HG02623 (cell line): Measurements from ENCODE around the gene STXBP6.
"Not testable (repeated sequence)": the region's sequence is repeated elsewhere in the genome, so short reads cannot be mapped to it uniquely, and the experiment has no call there.

ENCODE experiments used
- ATAC-seq: cut with Tn5 transposase; IDR thresholded peaks from one replicate; pipeline ENCODE4 v1.9.1; 2021; ENCODE audit warnings: moderate library complexity; ENCODE audit not compliant: unreplicated experiment

STXBP6 gene

GRCh38 chr14:24774187-24774915 lies 275.6 kb downstream of the STXBP6 start:
- ATAC-seq = no peak

GRCh38 chr14:24773564-24773963 lies 276.4 kb downstream of the STXBP6 start:
- not testable (repeated sequence) for ATAC-seq

DNA sequence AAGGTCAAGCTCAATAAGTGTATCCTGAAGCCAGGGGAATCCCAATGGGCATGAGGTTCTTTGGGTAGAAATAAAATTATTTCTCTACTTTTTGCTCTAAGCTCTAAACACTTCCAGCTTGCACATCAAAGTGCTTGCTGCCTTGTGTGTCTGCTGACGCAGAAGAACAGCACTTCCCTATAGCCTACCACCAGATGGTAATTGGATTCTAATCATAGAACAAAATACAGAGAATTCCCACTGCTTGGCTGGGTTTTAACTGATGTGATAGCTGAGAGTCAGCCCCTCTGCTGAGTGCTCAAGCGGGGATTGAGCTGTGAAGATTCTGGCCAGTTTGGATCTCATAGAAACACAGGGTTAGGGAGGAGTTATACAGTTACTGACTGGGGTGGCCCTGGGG lies 283.5 kb downstream of the STXBP6 start:
- no peak for ATAC-seq

DNA sequence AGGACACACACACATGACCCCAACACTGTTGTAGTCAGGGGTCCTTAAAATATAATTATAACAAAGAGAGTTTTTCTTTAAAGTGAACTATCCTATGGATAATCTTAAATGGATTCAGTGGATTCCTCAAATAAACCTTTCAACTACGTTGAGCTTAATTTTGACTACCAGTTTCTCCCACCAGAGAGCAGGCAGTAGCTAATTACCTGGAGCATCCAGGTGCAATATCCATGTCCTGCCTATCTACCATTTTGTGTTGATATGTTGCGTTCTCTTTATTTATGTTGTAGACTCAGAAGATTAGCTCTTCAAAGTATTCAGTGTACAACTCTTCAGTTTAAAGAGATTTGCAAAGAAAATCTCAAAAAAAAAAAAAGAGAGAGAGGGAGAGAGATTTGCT lies 288.8 kb downstream of the STXBP6 start:
- no peak for ATAC-seq
